Nephron progenitor cell (in vitro differentiated cells): ENCODE results near the gene TSKS.

Experiments used
- DNase-seq: peaks from one replicate; pipeline ENCODE4 v3.0.0; 2021
- H3K27ac Mint-ChIP-seq: 2 replicates; pipeline ENCODE4 v1.8.0; 2021; ENCODE audit warnings: mild to moderate bottlenecking, moderate library complexity, mixed read lengths
- H3K27me3 Mint-ChIP-seq: 2 replicates; pipeline ENCODE4 v1.8.0; 2021; ENCODE audit warnings: mild to moderate bottlenecking, low read depth, mixed read lengths; ENCODE audit not compliant: poor library complexity
- H3K36me3 Mint-ChIP-seq: 2 replicates; pipeline ENCODE4 v1.8.0; 2021; ENCODE audit warnings: low read depth, mixed read lengths
- H3K4me1 Mint-ChIP-seq: 2 replicates; pipeline ENCODE4 v1.8.0; 2021; ENCODE audit warnings: mixed read lengths
- H3K4me3 Mint-ChIP-seq: 2 replicates; pipeline ENCODE4 v1.8.0; 2021; ENCODE audit warnings: mild to moderate bottlenecking, moderate library complexity, mixed read lengths
- H3K9me3 Mint-ChIP-seq: 2 replicates; pipeline ENCODE4 v1.8.0; 2021; ENCODE audit warnings: mild to moderate bottlenecking, moderate library complexity, mixed read lengths
- TF ChIP-seq, protein P1 (sequence below): fragments of 200-600 bp; sonication (generic); IDR thresholded peaks from 2 replicates; pipeline ENCODE4 v1.5.0; 2021; ENCODE audit warnings: antibody characterized with exemption

TSKS gene

DNA sequence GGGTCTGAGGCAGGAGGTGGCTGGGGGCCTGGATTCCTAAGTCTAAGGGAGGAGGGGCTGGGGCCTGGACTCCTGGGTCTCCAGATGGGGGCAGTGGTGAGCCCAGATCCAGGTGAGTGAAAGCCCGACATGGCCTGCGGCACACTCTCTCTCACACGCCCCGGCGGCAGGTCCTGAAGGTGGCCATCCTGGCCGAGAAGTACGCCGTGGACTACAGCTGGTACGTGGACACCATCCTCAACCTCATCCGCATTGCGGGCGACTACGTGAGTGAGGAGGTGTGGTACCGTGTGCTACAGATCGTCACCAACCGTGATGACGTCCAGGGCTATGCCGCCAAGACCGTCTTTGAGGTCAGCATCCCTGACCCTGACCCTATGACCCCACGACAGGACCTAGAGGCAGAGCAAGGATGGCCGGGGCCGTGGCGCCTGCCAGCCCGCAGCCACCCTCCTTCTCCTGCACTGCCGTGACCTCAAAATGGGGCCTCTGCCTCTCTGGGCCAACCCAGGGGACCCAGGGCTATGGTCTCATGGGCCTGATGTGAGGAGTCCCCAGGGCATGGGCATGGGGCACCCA lies 36.8 kb upstream of the TSKS start:
- TF ChIP-seq, protein P1, sequence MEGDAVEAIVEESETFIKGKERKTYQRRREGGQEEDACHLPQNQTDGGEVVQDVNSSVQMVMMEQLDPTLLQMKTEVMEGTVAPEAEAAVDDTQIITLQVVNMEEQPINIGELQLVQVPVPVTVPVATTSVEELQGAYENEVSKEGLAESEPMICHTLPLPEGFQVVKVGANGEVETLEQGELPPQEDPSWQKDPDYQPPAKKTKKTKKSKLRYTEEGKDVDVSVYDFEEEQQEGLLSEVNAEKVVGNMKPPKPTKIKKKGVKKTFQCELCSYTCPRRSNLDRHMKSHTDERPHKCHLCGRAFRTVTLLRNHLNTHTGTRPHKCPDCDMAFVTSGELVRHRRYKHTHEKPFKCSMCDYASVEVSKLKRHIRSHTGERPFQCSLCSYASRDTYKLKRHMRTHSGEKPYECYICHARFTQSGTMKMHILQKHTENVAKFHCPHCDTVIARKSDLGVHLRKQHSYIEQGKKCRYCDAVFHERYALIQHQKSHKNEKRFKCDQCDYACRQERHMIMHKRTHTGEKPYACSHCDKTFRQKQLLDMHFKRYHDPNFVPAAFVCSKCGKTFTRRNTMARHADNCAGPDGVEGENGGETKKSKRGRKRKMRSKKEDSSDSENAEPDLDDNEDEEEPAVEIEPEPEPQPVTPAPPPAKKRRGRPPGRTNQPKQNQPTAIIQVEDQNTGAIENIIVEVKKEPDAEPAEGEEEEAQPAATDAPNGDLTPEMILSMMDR = no peak
- no peak overlapping the region for H3K4me3 Mint-ChIP-seq
- peaks cover 6% of the 10 kb centered on the region for H3K27me3 Mint-ChIP-seq
- peaks cover 45% of the 10 kb centered on the region for H3K36me3 Mint-ChIP-seq
- no peaks in the 10 kb centered on the region for H3K9me3 Mint-ChIP-seq
- peaks cover 23% of the 10 kb centered on the region for H3K4me1 Mint-ChIP-seq
- no peak for DNase-seq
- no peak overlapping the region for H3K27ac Mint-ChIP-seq

DNA sequence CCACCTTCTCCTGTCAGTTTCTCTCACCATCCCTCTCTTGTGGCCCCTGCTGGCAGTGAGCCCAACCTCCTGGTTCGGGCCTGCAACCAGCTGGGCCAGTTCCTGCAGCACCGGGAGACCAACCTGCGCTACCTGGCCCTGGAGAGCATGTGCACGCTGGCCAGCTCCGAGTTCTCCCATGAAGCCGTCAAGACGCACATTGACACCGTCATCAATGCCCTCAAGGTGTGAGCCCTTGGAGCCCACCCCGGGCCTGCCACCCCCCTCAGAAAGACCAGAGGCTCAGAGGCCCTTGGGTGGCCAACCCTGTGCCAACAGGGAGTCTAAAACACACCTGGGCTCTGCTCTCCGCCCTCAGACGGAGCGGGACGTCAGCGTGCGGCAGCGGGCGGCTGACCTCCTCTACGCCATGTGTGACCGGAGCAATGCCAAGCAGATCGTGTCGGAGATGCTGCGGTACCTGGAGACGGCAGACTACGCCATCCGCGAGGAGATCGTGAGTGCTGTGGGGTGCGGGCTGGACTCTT lies 36.2 kb upstream of the TSKS start:
- peaks cover 23% of the 10 kb centered on the region for H3K4me1 Mint-ChIP-seq
- TF ChIP-seq, protein P1 = no peak
- H3K36me3 Mint-ChIP-seq = peaks cover 51% of the 10 kb centered on the region
- no peak overlapping the region for H3K27ac Mint-ChIP-seq
- H3K9me3 Mint-ChIP-seq = no peaks in the 10 kb centered on the region
- H3K4me3 Mint-ChIP-seq = no peak overlapping the region
- peaks cover 6% of the 10 kb centered on the region for H3K27me3 Mint-ChIP-seq
- DNase-seq = no peak

DNA sequence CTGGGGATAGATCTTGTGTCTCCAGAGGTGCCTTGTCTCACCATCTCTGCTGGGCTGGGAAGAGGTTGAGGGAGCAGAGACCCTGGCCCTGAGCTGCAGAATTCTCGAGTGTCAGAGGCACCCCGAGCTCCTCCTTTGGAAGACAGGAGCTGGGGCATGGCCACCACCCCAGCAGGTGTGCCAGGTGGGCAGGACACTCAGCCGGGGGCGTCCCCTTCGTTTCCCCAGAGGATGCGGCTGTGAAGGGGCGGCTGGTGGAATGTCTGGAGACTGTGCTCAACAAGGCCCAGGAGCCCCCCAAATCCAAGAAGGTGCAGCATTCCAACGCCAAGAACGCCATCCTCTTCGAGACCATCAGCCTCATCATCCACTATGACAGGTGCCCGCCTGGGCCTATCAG lies 35.5 kb upstream of the TSKS start:
- Mint-ChIP-seq H3K9me3 (no peaks in the 10 kb centered on the region), H3K27ac (no peak overlapping the region), H3K36me3 (peaks cover 49% of the 10 kb centered on the region), H3K4me1 (peaks cover 22% of the 10 kb centered on the region), H3K4me3 (no peak overlapping the region), H3K27me3 (peaks cover 6% of the 10 kb centered on the region)
- TF ChIP-seq, protein P1 = no peak
- DNase-seq = no peak

DNA sequence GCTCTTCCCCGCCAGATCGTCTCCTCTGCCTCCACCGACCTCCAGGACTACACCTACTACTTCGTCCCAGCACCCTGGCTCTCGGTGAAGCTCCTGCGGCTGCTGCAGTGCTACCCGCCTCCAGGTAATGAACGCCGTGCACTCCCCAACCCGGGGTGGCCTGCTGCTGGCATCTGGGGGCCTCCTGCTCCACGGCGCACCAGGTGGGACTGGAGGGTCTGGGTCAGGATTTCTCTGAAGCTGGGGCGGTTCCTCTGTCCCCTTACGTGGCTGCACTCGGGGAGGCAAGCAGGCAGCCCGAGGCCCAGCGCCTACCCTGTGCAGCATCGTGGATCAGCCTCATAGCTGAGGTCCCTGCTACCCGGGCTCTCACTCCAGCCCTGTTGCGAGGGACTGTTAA lies 32.5 kb upstream of the TSKS start:
- no peak overlapping the region for H3K4me3 Mint-ChIP-seq
- TF ChIP-seq, protein P1 = no peak
- H3K27me3 Mint-ChIP-seq = peaks cover 3% of the 10 kb centered on the region
- no peak for DNase-seq
- H3K27ac Mint-ChIP-seq = no peak overlapping the region
- no peaks in the 10 kb centered on the region for H3K9me3 Mint-ChIP-seq
- H3K4me1 Mint-ChIP-seq = peaks cover 5% of the 10 kb centered on the region
- H3K36me3 Mint-ChIP-seq = peaks cover 48% of the 10 kb centered on the region

DNA sequence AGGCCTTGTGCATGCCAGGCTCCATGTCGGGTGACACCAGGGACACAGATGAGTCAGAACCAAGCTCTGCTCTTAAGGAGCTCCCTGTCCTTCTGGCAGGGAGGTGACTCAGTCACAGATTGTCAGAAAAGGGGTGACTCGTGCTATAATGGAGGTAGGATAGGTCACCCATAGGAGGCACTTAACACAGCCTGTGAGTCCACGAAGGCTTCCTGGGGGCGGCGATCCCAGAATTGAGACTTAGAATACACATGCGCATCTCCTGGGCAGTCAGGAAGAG lies 30.4 kb upstream of the TSKS start:
- H3K9me3 Mint-ChIP-seq = peaks cover 5% of the 10 kb centered on the region
- H3K4me1 Mint-ChIP-seq = peaks cover 18% of the 10 kb centered on the region
- peak overlapping the region; percentile 51 for H3K27ac Mint-ChIP-seq
- no peaks in the 10 kb centered on the region for H3K27me3 Mint-ChIP-seq
- H3K36me3 Mint-ChIP-seq = peaks cover 54% of the 10 kb centered on the region
- TF ChIP-seq, protein P1 = no peak
- DNase-seq = no peak
- H3K4me3 Mint-ChIP-seq = no peak overlapping the region

DNA sequence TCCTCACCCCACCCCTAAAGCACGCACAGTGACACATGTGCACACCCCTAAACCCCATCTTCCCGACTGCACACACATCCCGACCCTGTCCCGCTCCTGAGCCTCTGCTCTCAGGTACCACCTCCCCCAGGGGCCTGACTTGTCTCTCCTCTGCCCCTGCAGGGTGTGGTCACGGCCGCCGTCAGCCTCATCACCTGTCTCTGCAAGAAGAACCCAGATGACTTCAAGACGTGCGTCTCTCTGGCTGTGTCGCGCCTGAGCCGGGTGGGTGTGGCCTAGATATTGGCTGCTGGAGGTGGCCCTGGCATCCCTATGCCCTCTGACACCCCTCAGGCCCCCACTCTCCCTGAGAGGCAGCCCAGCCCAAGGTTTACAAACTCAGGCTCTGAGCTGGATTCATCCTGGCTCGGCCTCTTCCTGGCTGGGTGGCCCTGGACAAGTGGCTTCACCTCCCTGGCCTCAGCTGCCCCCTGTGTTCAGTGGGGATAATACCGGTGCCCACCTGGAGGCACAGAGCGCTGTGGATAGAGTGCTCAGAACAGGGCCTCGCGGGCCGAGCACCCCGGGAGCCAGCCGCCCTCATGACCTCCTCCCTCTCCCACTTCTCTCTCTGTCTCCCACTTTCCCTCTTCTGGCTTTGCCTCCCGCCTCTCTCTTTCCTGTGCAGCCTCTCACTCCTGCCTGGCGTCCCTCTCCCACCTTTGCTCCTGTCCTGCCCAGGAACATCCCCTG lies 29.9 kb upstream of the TSKS start:
- Mint-ChIP-seq H3K27me3 (peaks cover 2% of the 10 kb centered on the region), H3K36me3 (peaks cover 57% of the 10 kb centered on the region), H3K4me1 (peaks cover 23% of the 10 kb centered on the region), H3K27ac (peak overlapping the region; percentile 51), H3K9me3 (peaks cover 5% of the 10 kb centered on the region), H3K4me3 (no peak overlapping the region)
- DNase-seq = no peak
- TF ChIP-seq, protein P1 = no peak
